Keratinocyte (primary cell): ENCODE data around the gene UTS2. TPM values are rescaled to one million over a fixed set of nuclear protein-coding genes. Genes with fewer than 3 reads are reported as not detected.

Experiments
- DNase-seq: peaks from one replicate; pipeline ENCODE4 v3.0.0-alpha.2; 2011; ENCODE audit warnings: low read depth, missing footprints, low spot score
- FAIRE-seq: peaks from 2 replicates; lab custom pipeline; 2011; peaks lifted over from hg19 to GRCh38; lab: Jason Lieb, UNC
- H2AFZ ChIP-seq: 2 replicates; pipeline ENCODE4 v1.6.0; 2012; ENCODE audit warnings: low read length, control low read depth, inconsistent platforms; ENCODE audit not compliant: control insufficient read depth
- H3K27ac ChIP-seq: 2 replicates; pipeline ENCODE4 v1.5.1; 2011; ENCODE audit warnings: low read length; ENCODE audit not compliant: control insufficient read depth, insufficient read depth
- H3K27me3 ChIP-seq: 3 replicates; pipeline ENCODE4 v1.6.0; 2011; ENCODE audit warnings: low read length; ENCODE audit not compliant: control insufficient read depth, insufficient read depth; ENCODE audit errors: extremely low read depth
- H3K36me3 ChIP-seq, 2 experiments: 2 replicates in 1 of 2; 3 replicates in 1 of 2; pipeline ENCODE4 v1.5.1; 2011; ENCODE audit warnings: low read length in 2 of 2, mild to moderate bottlenecking in 1 of 2; ENCODE audit not compliant: control insufficient read depth in 2 of 2, insufficient read depth in 2 of 2; ENCODE audit errors: extremely low read depth in 1 of 2
- H3K4me1 ChIP-seq: 3 replicates; pipeline ENCODE4 v1.5.1; 2011; ENCODE audit warnings: low read length; ENCODE audit not compliant: control insufficient read depth, insufficient read depth; ENCODE audit errors: extremely low read depth
- H3K4me2 ChIP-seq: 3 replicates; pipeline ENCODE4 v1.6.0; 2011; ENCODE audit warnings: low read depth, low read length; ENCODE audit not compliant: control insufficient read depth, insufficient read depth; ENCODE audit errors: extremely low read depth
- H3K4me3 ChIP-seq, 3 experiments: fragments of 200-600 bp in 1 of 3; sonication (generic) in 1 of 3; 2 replicates in 2 of 3; 3 replicates in 1 of 3; pipeline ENCODE4 v1.5.1; 2011 to 2016; ENCODE audit warnings: low read length in 3 of 3, mild to moderate bottlenecking in 3 of 3, control low read depth in 2 of 3, inconsistent platforms in 1 of 3, low read depth in 1 of 3, mixed read lengths in 1 of 3, mixed run types in 1 of 3, moderate library complexity in 1 of 3; ENCODE audit not compliant: control insufficient read depth in 2 of 3, insufficient read depth in 2 of 3; ENCODE audit errors: extremely low read depth in 1 of 3
- H3K79me2 ChIP-seq: 2 replicates; pipeline ENCODE4 v1.6.0; 2012; ENCODE audit warnings: low read length; ENCODE audit not compliant: control insufficient read depth, insufficient read depth
- H3K9ac ChIP-seq: 3 replicates; pipeline ENCODE4 v1.6.0; 2011; ENCODE audit warnings: low read length; ENCODE audit not compliant: control insufficient read depth, insufficient read depth; ENCODE audit errors: extremely low read depth
- H3K9me1 ChIP-seq: 3 replicates; pipeline ENCODE4 v1.6.0; 2011; ENCODE audit warnings: low read length; ENCODE audit not compliant: control insufficient read depth, insufficient read depth; ENCODE audit errors: extremely low read depth
- H3K9me3 ChIP-seq: 2 replicates; pipeline ENCODE4 v1.5.1; 2012; ENCODE audit warnings: low read depth, low read length; ENCODE audit not compliant: control insufficient read depth
- H4K20me1 ChIP-seq: 3 replicates; pipeline ENCODE4 v1.6.0; 2011; ENCODE audit warnings: low read length; ENCODE audit not compliant: control insufficient read depth, insufficient read depth; ENCODE audit errors: extremely low read depth
- CTCF ChIP-seq, 3 experiments: IDR thresholded peaks in 1 of 3; conservative IDR thresholded peaks in 1 of 3; optimal IDR thresholded peaks in 1 of 3; 2 replicates in 2 of 3; 3 replicates in 1 of 3; pipeline versions ENCODE3 to v1.5.1; 2011; ENCODE audit warnings: low read length in 3 of 3, mild to moderate bottlenecking in 3 of 3, moderate library complexity in 2 of 3, control low read depth in 1 of 3, inconsistent platforms in 1 of 3; ENCODE audit not compliant: insufficient read depth in 2 of 3; ENCODE audit errors: extremely low read depth in 1 of 3
- EZH2 ChIP-seq: IDR thresholded peaks from one replicate; pipeline ENCODE4 v1.6.1; 2012; ENCODE audit warnings: inconsistent platforms, mild to moderate bottlenecking, low read length, moderate library complexity
- dilution Hi-C: fragments of 300-500 bp; cut with MboI; formaldehyde crosslinking; loops from one replicate; pipeline ENCODE4 v1.7.0; 2020; ENCODE audit warnings: low sequenced_read_pairs; ENCODE audit not compliant: extremely low pct_ligation_motif_present
- polyA plus RNA-seq, 5 experiments: library from polyadenylated mRNA; depleted of rRNA in 3 of 5; stranded (reverse) in 3 of 5; stranded (forward) in 1 of 5; unstranded in 1 of 5; fragments of >200 nt; gene quantifications; 1 replicate in 1 of 5; 2 replicates in 3 of 5; 3 replicates in 1 of 5; pipeline versions ENCODE4 v1.2.1 to v1.2.3, GENCODE V29; 2011 to 2012; ENCODE audit warnings: missing spikeins in 2 of 5, low read depth in 1 of 5, low replicate concordance in 1 of 5

Gene UTS2
- polyA plus RNA-seq, 1 donor (not counting 4 experiments of a cell fraction or from before 2014, with no cell fraction given) = not detected

- Histone ChIP-seq H3K4me1 (peaks cover 4% of the 10 kb centered on the region), H3K9ac (no peak overlapping the region), H3K79me2 (no peaks in the 10 kb centered on the region), H3K27ac (no peak overlapping the region), H4K20me1 (no peaks in the 10 kb centered on the region), H3K9me3 (no peaks in the 10 kb centered on the region), H2AFZ (no peak overlapping the region), H3K36me3 (no peaks in the 10 kb centered on the region), H3K9me1 (no peaks in the 10 kb centered on the region), H3K4me3 (no peak overlapping the region), H3K27me3 (peaks cover 4% of the 10 kb centered on the region), H3K4me2 (no peak overlapping the region)
- TF ChIP-seq CTCF (optimal IDR thresholded peaks at IDR 0.05 in 1 of 3, IDR thresholded peaks at IDR 0.05 in 1 of 3, conservative IDR thresholded peaks at IDR 0.05 in 1 of 3; ENCODE audit: extremely low read depth in 1 of 3, insufficient read depth in 2 of 3, low read length in 3 of 3) = no peak
- TF ChIP-seq EZH2 = no peak
- dilution Hi-C loops = no loop called here
- FAIRE-seq (no peak), DNase-seq (no peak)
These were observed 38.0 kb upstream of the UTS2 start for GRCh38 chr1:7890853-7891252.

- H3K4me3 ChIP-seq = no peak overlapping the region
- no peak overlapping the region for H2AFZ ChIP-seq
- H3K9me3 ChIP-seq = no peaks in the 10 kb centered on the region
- no peak for TF ChIP-seq CTCF (optimal IDR thresholded peaks at IDR 0.05 in 1 of 3, IDR thresholded peaks at IDR 0.05 in 1 of 3, conservative IDR thresholded peaks at IDR 0.05 in 1 of 3; ENCODE audit: extremely low read depth in 1 of 3, insufficient read depth in 2 of 3, low read length in 3 of 3)
- no peak for TF ChIP-seq EZH2
- dilution Hi-C loops = no loop called here
- peaks cover 4% of the 10 kb centered on the region for H3K4me1 ChIP-seq
- H3K27me3 ChIP-seq = peaks cover 4% of the 10 kb centered on the region
- no peaks in the 10 kb centered on the region for H3K9me1 ChIP-seq
- no peaks in the 10 kb centered on the region for H3K79me2 ChIP-seq
- no peak for DNase-seq
- no peak overlapping the region for H3K4me2 ChIP-seq
- H3K36me3 ChIP-seq = no peaks in the 10 kb centered on the region
- no peak overlapping the region for H3K27ac ChIP-seq
- H4K20me1 ChIP-seq = no peaks in the 10 kb centered on the region
- no peak for FAIRE-seq
- H3K9ac ChIP-seq = no peak overlapping the region
These were observed 35.6 kb upstream of the UTS2 start for GRCh38 chr1:7888248-7889081.
